Thyroid gland (tissue), 4 donors: ENCODE measurements around the gene MED27.

ENCODE experiments used
- CTCF ChIP-seq, 6 experiments: fragments of 200-600 bp in 3 of 6; fragments of 450-650 bp in 3 of 6; sonication (generic) in 3 of 6; IDR thresholded peaks; one replicate each; pipeline ENCODE4 v1.5.1; 2016 to 2019; ENCODE audit warnings: antibody characterized with exemption in 6 of 6, mild to moderate bottlenecking in 2 of 6, inconsistent platforms in 1 of 6, moderate library complexity in 1 of 6
- POLR2A ChIP-seq, 2 donors: fragments of 450-650 bp; IDR thresholded peaks; one replicate each; pipeline ENCODE4 v1.6.1; 2017; ENCODE audit warnings: antibody characterized with exemption in 2 of 2, mild to moderate bottlenecking in 2 of 2, moderate library complexity in 1 of 2

GRCh38 chr9:132116583-132116982, 36.9 kb upstream of the MED27 start:
- TF ChIP-seq CTCF (IDR thresholded peaks at IDR 0.05) (no peak), POLR2A (IDR thresholded peaks at IDR 0.05) (no peak)
